ENCODE measurements around the gene HAND2. TPM values are rescaled to one million over a fixed set of nuclear protein-coding genes. Genes with fewer than 3 reads are reported as not detected.

Gene HAND2
- total and polyA plus RNA-seq, 7 donors: 0.05 to 0.54 (median 0.13) TPM; not detected in 2

- WGBS, 3 donors: 33 to 60% (median 36%) methylated on average over 3 of the region's 3 CpGs
- TF ChIP-seq CTCF (IDR thresholded peaks at IDR 0.05): no peak
Measured at GRCh38 chr4:173490256-173490655, 39.8 kb downstream of the HAND2 start.

GRCh38 chr4:173489514-173489913 is 40.5 kb downstream of the HAND2 start:
- Histone ChIP-seq H3K27ac (no peak overlapping the region), H3K36me3 (ENCODE audit: insufficient read depth in 1 of 2, low read depth in 1 of 2) (no peaks in the 10 kb centered on the region), H3K9me3 (no peaks in the 10 kb centered on the region), H3K4me3 (no peak overlapping the region), H3K4me1 (no peaks in the 10 kb centered on the region), H3K27me3 (ENCODE audit: insufficient read depth in 3 of 3, low read length in 2 of 3) (peaks cover 0 to 15% (median 2%) of the 10 kb centered on the region in 3 donors)
- no peak for ATAC-seq
- no peak for DNase-seq
- intact Hi-C loops (cut with DNase I): no loop called here
- TF ChIP-seq CTCF (IDR thresholded peaks at IDR 0.05): no peak

More at GRCh38 chr4:173490256-173490655, 39.8 kb downstream of the HAND2 start:
- Histone ChIP-seq H3K4me1 (no peaks in the 10 kb centered on the region), H3K9me3 (no peaks in the 10 kb centered on the region), H3K36me3 (ENCODE audit: insufficient read depth in 1 of 2, low read depth in 1 of 2) (no peaks in the 10 kb centered on the region), H3K27ac (no peak overlapping the region), H3K4me3 (no peak overlapping the region), H3K27me3 (ENCODE audit: insufficient read depth in 3 of 3, low read length in 2 of 3) (peaks cover 0 to 23% (median 2%) of the 10 kb centered on the region in 3 donors)
- ATAC-seq (no peak), DNase-seq (no peak)
- intact Hi-C loops (cut with DNase I): loop anchor here in 1 of 2 donors (5.0 to 10.0 kb wide), 2 partner anchors 73 to 175 kb away; no protein-coding TSS in a partner anchor

GRCh38 chr4:173488656-173489055 is 41.4 kb downstream of the HAND2 start:
- no peak for ATAC-seq
- Histone ChIP-seq H3K4me3 (no peak overlapping the region), H3K27ac (no peak overlapping the region), H3K36me3 (ENCODE audit: insufficient read depth in 1 of 2, low read depth in 1 of 2) (no peaks in the 10 kb centered on the region), H3K4me1 (no peaks in the 10 kb centered on the region), H3K9me3 (no peaks in the 10 kb centered on the region), H3K27me3 (ENCODE audit: insufficient read depth in 3 of 3, low read length in 2 of 3) (peaks cover 0 to 8% (median 0%) of the 10 kb centered on the region in 3 donors)
- no peak for DNase-seq
- WGBS, 3 donors: 24 to 47% (median 28%) methylated on average over 1 of the region's 1 CpG
- intact Hi-C loops (cut with DNase I): no loop called here
- TF ChIP-seq CTCF (IDR thresholded peaks at IDR 0.05): no peak

GRCh38 chr4:173488074-173488473 is 42.0 kb downstream of the HAND2 start:
- Histone ChIP-seq H3K4me3 (no peak overlapping the region), H3K36me3 (ENCODE audit: insufficient read depth in 1 of 2, low read depth in 1 of 2) (no peaks in the 10 kb centered on the region), H3K4me1 (no peaks in the 10 kb centered on the region), H3K9me3 (no peaks in the 10 kb centered on the region), H3K27ac (no peak overlapping the region), H3K27me3 (ENCODE audit: insufficient read depth in 3 of 3, low read length in 2 of 3) (peaks cover 0 to 4% (median 0%) of the 10 kb centered on the region in 3 donors)
- intact Hi-C loops (cut with DNase I): no loop called here
- ATAC-seq (no peak), DNase-seq (no peak)
- WGBS, 3 donors: 95 to 97% (median 96%) methylated on average over 1 of the region's 1 CpG
- TF ChIP-seq CTCF (IDR thresholded peaks at IDR 0.05): no peak

GRCh38 chr4:173486714-173487392 is 43.2 kb downstream of the HAND2 start:
- H3K27ac ChIP-seq: no peak overlapping the region
- intact Hi-C loops (cut with DNase I): no loop called here

More at GRCh38 chr4:173486714-173487392, 43.2 kb downstream of the HAND2 start:
- 9 to 20% (median 19%) methylated on average over 1 of the region's 1 CpG for WGBS, 3 donors
- no peak overlapping the region for H3K4me3 ChIP-seq
- no peaks in the 10 kb centered on the region for H3K27me3 ChIP-seq (ENCODE audit: insufficient read depth in 3 of 3, low read length in 2 of 3)
- TF ChIP-seq CTCF (IDR thresholded peaks at IDR 0.05): no peak
- H3K4me1 ChIP-seq: no peaks in the 10 kb centered on the region
- DNase-seq (no peak), ATAC-seq (no peak)
- no peaks in the 10 kb centered on the region for H3K9me3 ChIP-seq
- H3K36me3 ChIP-seq (ENCODE audit: insufficient read depth in 1 of 2, low read depth in 1 of 2): no peaks in the 10 kb centered on the region

All from psoas muscle (tissue), 8 donors.